Measurements from ENCODE around the gene PSMD2.
A peak's percentile ranks its signal among the peaks of the same experiment; 100 is the strongest.

Gene PSMD2

GRCh38 chr3:184355261-184356040 lies 56.4 kb downstream of the PSMD2 start:
- H3K4me3 Mint-ChIP-seq: no peak overlapping the region
- H3K27ac Mint-ChIP-seq: peak overlapping the region; percentile 47
- no peak for DNase-seq
- peaks cover 22 to 33% of the 10 kb centered on the region in 2 donors for H3K36me3 Mint-ChIP-seq
- H3K4me1 Mint-ChIP-seq: peaks cover 0 to 5% of the 10 kb centered on the region in 2 donors
- no peak for ATAC-seq (replicated peaks)
- H3K27me3 Mint-ChIP-seq: peaks cover 5 to 6% of the 10 kb centered on the region in 2 donors
- no peaks in the 10 kb centered on the region for H3K9me3 Mint-ChIP-seq

DNA sequence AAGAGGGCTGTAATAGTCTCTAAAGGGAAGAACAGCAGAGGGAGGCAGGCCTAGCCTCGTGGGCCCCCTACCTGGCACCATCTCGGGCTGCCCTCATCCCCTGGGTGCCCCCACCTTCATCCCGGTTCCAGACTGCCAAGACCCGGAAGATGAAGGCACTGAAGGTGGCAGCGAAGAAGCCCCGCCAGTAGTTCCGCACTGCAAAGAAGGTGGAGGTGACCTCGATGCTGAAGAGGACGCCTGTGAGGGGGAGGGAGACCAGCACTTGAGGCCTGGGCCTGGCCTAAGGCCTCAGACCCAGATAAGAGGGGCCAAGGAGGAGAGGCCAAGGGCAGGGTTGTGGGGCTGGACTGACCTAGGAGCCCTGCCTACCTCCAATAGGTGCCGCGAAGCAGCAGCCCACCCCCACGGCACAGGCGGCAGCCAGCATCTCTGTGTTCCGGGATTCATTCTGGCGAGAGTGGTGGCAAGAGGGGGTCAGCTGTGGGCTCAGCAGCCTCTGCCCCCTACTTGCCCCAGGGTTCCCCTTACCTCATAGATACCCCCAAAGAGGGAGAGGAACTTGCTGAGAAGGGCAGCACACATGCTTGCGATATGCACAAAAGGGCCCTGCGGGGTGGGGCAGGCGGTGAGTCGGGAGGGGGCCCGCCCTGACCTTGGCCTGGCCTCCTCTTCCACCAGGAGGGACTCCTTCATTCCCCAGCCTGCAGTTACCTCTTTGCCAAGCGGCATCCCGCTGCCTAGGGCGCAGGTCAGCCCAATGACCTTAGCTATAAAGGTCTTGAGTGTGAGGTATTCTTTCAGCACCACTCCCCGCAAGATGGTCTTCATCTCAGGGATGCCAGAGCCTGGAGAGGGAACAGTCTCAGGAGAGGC lies 58.4 kb downstream of the PSMD2 start:
- Mint-ChIP-seq H3K27me3 (peaks cover 5 to 7% of the 10 kb centered on the region in 2 donors), H3K4me1 (peaks cover 5 to 12% of the 10 kb centered on the region in 2 donors), H3K36me3 (peaks cover 15 to 19% of the 10 kb centered on the region in 2 donors), H3K9me3 (no peaks in the 10 kb centered on the region), H3K27ac (no peak overlapping the region), H3K4me3 (no peak overlapping the region)
- DNase-seq (no peak), ATAC-seq (replicated peaks) (no peak)

GRCh38 chr3:184358124-184358767 lies 59.2 kb downstream of the PSMD2 start:
- DNase-seq: no peak
- ATAC-seq (replicated peaks): no peak
- H3K27me3 Mint-ChIP-seq: peaks cover 5 to 7% of the 10 kb centered on the region in 2 donors
- no peak overlapping the region for H3K27ac Mint-ChIP-seq
- H3K4me1 Mint-ChIP-seq: peaks cover 7 to 12% of the 10 kb centered on the region in 2 donors
- no peak overlapping the region for H3K4me3 Mint-ChIP-seq
- peaks cover 13 to 17% of the 10 kb centered on the region in 2 donors for H3K36me3 Mint-ChIP-seq
- no peaks in the 10 kb centered on the region for H3K9me3 Mint-ChIP-seq
